ENCODE data around the gene EEF1A2.

Gene EEF1A2

DNA sequence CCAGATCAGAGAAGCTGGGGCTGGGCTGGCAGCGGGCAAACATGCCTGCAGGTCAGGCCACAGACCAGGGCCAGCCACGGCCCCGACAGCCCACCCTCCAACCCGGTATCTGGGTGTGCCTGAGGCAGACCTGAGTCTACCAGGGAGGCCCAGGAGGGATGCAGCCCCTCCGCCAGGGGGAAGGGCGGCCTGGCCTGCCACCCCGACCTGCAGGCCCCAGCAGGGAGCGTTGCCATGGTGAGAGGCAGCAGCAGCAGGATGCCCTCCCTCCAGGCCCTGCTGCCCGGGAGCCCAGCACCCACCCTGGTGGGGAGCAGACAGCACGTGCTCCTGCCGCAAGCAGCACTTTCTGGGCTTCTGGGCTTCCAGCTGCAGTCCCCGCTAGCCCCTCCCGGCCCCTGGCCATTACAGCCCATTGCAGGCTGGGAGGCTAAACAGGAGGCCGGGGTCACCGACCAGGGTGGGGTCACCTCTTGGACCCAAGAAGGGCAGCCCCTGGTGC is 3.8 kb upstream of the EEF1A2 start:
- peaks cover 4% of the 10 kb centered on the region for H3K9me3 Mint-ChIP-seq
- peaks cover 3% of the 10 kb centered on the region for H3K4me1 Mint-ChIP-seq (ENCODE audit: low read depth)
- no peaks in the 10 kb centered on the region for H3K36me3 Mint-ChIP-seq (ENCODE audit: low read depth)
- H3K27ac Mint-ChIP-seq, result no peak overlapping the region
- DNase-seq, result no peak
- peaks cover 32% of the 10 kb centered on the region for H3K27me3 Mint-ChIP-seq
- no peak overlapping the region for H3K4me3 Mint-ChIP-seq

DNA sequence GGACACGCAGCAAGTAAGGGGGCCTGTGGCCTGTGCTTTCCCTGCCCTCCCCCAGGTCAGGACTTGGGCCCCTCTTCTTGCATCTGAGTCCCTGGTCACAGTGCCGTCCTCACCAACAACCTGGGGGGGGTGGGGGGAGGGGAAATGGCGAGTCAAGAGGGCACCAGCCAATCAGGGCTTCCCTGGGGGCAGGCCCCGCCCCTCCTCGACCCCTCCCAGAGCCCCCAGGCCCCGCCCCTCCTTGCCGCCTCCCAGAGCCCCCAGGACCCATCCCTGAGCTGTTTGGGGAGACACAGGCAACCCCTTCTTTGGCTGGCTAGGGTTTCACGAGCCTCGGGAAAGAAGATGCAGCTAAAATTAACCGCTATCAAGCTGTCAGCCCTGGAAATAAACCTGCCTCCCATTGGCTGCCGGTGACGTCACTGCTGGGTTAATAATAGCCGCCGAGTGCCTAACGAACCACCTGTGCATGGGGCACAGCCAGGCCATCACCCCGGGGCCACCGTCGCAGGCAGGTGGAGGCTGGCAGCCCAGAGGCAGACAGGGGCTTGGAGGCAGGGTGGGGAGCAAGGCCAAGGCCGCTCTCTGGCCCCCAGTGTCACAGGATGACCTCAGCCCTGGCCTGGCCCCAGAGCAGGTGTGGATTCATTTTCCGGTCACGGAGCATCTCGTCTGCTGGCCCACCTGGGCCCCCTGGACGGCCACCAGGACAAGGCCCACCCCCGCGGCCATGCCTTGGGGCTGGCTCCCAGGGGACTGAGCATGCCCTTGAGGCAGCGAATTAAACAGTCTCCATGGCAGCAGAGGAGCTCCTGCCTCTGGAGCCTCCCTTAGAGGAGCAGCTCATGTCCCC is 3.2 kb upstream of the EEF1A2 start:
- H3K9me3 Mint-ChIP-seq, result peaks cover 4% of the 10 kb centered on the region
- peaks cover 36% of the 10 kb centered on the region for H3K27me3 Mint-ChIP-seq
- DNase-seq, result no peak
- no peak overlapping the region for H3K27ac Mint-ChIP-seq
- no peaks in the 10 kb centered on the region for H3K36me3 Mint-ChIP-seq (ENCODE audit: low read depth)
- peaks cover 4% of the 10 kb centered on the region for H3K4me1 Mint-ChIP-seq (ENCODE audit: low read depth)
- no peak overlapping the region for H3K4me3 Mint-ChIP-seq

DNA sequence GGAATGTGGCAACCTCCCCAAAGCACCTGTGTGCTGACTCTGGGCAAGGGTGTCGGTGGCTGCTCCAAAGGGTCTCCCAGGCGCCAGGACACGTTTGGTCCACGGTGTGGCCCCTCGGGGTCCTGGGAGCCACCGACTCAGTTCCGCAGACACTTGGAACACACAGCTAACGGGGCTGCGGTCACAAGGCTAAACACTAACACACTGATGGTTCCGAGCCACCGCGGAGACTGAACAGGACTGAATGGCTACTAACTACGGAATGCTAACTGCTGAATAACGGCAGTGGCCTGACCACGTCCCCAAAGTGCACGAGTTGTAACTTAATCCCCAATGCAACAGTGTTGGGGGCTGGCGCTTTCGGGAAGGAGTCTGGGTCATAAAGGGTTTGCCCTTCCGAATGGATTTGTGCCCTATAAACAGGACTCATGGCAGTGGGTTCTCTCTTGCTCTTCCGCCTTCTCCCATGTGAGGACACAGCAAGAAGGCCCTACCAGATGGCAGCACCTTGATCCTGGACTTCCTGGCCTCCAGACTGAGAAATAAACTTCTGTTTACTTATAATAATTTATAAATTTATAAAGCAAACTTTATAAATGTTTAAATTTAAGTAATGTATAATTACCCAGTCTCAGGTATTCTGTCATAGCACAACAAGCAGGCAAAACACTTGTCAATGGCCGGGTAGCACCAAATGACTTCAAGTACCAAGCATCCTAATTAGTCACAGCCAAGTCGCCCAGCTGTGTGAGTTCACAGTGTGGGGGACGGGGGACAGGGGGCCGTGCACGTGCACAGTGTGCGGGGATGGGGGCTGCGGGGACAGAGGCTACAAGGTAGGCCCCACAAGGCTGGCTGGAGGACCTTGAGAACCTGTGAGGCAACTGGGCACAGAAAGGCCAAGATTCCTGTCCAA is 2.3 kb upstream of the EEF1A2 start:
- Mint-ChIP-seq H3K27me3 (peaks cover 41% of the 10 kb centered on the region), H3K36me3 (ENCODE audit: low read depth) (no peaks in the 10 kb centered on the region), H3K4me1 (ENCODE audit: low read depth) (peaks cover 5% of the 10 kb centered on the region), H3K9me3 (peaks cover 4% of the 10 kb centered on the region), H3K27ac (no peak overlapping the region), H3K4me3 (no peak overlapping the region)
- no peak for DNase-seq

DNA sequence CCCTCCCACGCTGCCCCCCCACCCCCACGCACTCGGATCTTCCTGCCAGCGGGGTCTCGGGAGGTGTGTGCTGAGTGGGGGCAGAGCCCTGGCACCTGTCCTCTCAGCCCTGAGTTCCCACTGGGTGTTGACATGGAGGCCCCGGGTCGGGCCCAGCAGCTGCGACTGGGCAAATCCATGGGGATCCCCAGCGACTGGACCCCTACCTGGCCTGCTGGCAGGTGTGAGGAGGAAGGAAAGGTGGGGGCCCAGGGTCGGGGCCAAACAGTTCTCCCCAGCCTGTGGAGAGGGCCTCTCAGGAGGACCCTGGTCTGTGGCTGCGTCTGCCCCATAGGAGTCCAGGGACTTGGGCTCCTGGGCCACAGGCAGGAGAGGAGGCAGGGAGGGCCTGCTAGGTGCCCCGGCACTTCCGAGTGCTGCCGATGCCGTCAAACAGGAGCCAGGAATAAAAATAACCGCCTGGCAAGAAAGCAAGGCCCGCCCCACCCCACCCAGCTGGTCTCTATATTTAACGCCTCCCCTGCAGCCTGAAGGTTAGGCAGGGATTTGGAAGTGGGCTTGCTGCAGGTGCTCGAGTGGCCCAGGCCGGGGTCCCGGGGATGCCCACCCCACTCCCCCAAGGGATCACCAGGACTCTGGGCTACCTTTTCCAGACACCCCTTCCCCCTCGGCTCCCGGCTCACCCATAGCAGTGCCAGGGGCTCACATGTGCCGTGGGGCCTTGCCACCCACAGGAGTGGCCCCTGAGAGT is 1.4 kb upstream of the EEF1A2 start:
- Mint-ChIP-seq H3K27ac (no peak overlapping the region), H3K36me3 (ENCODE audit: low read depth) (no peaks in the 10 kb centered on the region), H3K9me3 (peaks cover 4% of the 10 kb centered on the region), H3K27me3 (peaks cover 41% of the 10 kb centered on the region), H3K4me1 (ENCODE audit: low read depth) (peaks cover 5% of the 10 kb centered on the region), H3K4me3 (no peak overlapping the region)
- DNase-seq, result no peak

DNA sequence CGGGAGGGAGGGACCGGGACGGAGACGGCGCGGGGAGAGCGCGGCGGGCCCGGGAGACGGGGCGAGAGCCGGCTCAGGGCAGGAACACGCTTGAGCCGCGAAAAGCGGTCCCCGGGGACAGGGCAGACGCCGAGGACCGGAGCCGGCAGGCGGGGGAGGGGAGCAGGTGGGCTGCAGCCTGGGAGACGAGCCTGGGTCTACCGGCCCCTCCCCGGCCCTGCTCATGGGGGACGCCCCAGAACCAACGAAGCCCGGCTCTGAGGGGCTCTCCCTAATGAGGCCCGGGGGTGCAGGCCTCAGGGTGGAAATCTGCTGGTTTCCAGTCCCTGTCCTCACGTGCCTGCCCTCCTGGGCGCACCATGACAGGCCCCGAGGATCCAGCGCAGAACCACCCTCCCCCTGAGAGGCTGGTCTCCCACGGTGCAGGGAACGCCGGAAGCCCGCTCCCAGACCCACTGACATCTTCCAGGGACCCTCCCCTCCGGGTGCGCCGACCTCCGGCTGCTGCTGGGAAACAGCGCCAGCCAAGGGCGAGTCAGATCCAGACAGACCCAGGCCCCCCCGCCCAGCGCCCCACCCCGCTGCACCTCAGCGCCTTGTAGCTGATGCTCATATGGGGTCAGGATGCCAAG is 571 bp upstream of the EEF1A2 start:
- H3K4me3 Mint-ChIP-seq, result no peak overlapping the region
- peaks cover 33% of the 10 kb centered on the region for H3K27me3 Mint-ChIP-seq
- H3K4me1 Mint-ChIP-seq (ENCODE audit: low read depth), result peaks cover 5% of the 10 kb centered on the region
- no peak for DNase-seq
- H3K27ac Mint-ChIP-seq, result no peak overlapping the region
- no peaks in the 10 kb centered on the region for H3K9me3 Mint-ChIP-seq
- H3K36me3 Mint-ChIP-seq (ENCODE audit: low read depth), result no peaks in the 10 kb centered on the region

DNA sequence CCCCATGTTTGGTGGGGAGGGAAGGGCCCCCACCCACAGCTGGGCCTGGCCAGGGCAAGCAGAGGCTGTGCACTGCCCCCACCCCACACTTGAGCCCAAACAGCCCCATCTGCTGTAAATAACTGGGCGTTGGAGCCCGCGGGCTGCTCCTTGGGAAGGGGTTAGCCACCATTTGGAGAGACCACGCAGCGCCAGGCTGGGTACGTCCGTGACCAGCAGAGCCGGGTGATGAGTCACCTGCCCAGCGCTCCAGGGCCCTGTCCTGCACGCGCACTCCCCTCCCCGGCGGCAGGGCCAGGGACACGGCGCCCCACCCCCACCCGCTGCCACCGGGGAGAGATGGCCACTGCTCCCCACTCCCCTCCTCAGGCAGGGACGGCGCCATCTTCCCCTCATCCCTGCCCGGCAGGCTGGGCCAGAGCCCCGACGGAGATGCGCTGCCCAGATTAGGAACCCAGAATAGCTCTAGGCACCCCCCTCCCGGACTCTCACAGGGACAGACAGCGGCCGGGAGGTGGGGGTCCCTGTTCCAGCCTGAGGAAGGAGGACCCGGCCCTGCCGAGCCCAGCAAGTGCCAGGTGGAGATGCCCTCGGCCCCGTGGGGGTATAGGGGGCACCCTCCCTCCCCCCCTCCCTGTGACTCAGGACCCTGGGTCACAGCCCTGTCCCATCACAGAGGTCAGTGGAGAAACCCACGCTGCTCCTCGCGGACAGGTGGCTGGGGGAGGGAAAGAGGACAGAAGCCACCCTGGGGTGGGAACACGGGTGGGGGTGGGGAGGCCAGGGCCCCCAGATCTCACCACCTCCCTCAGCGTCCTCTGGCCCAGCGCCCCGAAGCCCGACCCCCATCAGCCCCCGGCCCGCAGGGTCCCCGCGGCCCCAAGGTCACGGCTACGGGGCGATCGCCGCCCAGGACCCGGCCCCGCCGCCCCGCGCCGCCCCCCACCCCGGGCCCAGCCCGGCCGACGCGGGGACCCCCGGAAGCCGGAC is 642 bp downstream of the EEF1A2 start:
- H3K4me1 Mint-ChIP-seq (ENCODE audit: low read depth), result peaks cover 5% of the 10 kb centered on the region
- no peak for DNase-seq
- H3K27me3 Mint-ChIP-seq, result peaks cover 27% of the 10 kb centered on the region
- no peak overlapping the region for H3K4me3 Mint-ChIP-seq
- H3K36me3 Mint-ChIP-seq (ENCODE audit: low read depth), result no peaks in the 10 kb centered on the region
- no peak overlapping the region for H3K27ac Mint-ChIP-seq
- no peaks in the 10 kb centered on the region for H3K9me3 Mint-ChIP-seq

DNA sequence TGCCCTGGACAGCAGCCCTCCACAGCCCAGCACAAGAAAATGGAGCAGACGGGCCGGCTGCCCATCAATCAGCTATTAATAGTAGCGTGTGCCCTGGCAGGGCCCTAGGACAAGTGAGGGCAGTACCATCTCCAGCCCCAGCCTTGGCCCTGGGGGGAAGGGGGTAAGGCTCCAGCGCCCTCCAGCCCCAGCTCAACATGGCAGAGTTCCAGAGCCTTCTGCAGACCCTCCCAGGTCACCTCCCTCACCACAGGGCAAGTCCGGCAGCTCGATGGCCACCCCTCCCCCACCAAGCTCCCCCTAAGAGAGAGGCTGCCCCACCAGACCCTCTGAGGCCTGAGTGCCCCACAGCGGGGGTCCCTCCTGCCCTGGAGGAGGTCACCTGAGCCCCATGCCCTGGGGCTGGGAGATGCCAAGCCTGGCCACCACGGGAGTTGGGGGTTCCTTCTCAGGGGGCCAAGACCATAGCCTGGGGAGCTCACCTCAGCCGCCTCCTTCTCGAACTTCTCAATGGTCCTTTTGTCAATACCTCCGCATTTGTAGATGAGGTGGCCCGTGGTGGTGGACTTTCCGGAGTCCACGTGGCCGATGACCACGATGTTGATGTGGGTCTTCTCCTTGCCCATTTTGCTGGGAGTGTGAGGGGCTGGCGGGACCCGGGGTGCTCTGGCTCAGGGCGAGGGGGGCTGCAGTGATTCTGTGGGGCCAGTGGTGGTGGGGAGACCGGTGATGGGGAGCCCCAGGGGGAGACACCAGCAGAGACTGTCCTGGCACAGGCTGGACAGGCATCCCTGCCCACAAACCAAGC is 1.5 kb downstream of the EEF1A2 start:
- H3K27ac Mint-ChIP-seq, result no peak overlapping the region
- peaks cover 27% of the 10 kb centered on the region for H3K27me3 Mint-ChIP-seq
- no peak for DNase-seq
- peaks cover 5% of the 10 kb centered on the region for H3K4me1 Mint-ChIP-seq (ENCODE audit: low read depth)
- H3K9me3 Mint-ChIP-seq, result no peaks in the 10 kb centered on the region
- H3K4me3 Mint-ChIP-seq, result no peak overlapping the region
- H3K36me3 Mint-ChIP-seq (ENCODE audit: low read depth), result no peaks in the 10 kb centered on the region

DNA sequence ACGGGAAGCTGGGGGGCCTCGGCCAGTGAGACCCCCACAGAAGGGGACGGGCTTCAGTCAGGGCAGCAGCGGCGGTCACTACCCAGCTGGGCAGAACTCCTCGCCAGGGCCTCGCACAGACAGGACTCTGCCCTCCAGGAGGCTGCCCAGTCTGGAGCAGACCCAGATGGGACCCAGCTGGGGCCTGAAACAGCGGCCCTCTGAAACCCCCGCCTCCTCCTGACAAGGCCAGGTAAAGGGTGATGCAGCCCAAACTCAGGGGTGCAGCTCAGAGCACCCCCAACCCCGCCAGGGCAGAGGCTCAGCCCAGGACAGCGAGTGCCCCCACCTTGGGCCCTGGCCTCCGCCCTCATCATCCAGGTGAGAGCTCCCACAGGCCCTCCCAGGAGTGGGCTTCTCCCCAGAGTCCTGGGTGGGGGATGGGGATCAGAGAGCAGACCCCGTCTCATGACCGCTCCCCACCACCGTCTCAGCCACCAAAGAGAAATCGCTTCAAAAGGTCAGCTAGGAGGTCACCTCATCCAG is 2.2 kb downstream of the EEF1A2 start:
- Mint-ChIP-seq H3K27ac (no peak overlapping the region), H3K27me3 (peaks cover 27% of the 10 kb centered on the region), H3K36me3 (ENCODE audit: low read depth) (no peaks in the 10 kb centered on the region), H3K9me3 (no peaks in the 10 kb centered on the region), H3K4me3 (no peak overlapping the region), H3K4me1 (ENCODE audit: low read depth) (peaks cover 5% of the 10 kb centered on the region)
- peak; percentile 43 for DNase-seq

DNA sequence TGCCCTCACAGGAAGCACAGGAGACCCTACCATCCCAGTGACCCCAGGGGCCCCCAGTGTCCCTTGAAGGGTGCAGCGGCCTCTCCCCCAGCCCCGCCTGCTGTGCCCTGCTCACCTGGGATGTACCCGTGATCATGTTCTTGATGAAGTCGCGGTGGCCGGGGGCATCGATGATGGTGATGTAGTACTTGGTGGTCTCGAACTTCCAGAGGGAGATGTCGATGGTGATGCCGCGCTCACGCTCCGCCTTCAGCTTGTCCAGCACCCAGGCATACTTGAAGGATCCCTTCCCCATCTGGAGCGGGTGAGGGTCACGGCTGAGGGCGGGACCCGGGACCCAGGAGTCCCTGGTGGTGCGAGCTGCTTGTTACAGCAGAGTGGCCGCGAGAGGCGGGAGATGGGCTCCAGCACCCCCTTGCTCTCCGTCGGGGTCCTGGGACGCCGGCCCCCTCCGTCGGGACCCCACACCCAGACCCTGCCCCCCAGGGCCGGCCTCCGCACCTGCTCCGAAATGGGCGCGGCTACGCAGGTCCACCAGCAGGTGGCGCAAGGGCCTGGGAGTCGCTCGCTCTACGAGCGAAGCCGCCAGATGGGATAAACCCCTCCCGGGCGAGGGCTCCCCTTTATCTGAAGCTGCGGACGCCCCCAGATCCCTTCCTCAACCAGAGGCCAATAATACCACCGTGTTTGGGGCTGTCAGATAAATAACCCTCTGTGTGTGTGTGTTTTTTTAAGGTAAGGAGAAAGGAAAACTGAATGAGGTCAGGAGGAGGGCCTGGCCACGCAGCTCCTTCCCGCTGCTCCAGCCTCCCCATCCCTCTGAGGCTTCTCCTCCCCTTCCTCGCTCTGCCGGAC is 2.9 kb downstream of the EEF1A2 start:
- H3K27me3 Mint-ChIP-seq, result peaks cover 25% of the 10 kb centered on the region
- no peaks in the 10 kb centered on the region for H3K36me3 Mint-ChIP-seq (ENCODE audit: low read depth)
- H3K9me3 Mint-ChIP-seq, result no peaks in the 10 kb centered on the region
- DNase-seq, result peak; percentile 86
- no peak overlapping the region for H3K27ac Mint-ChIP-seq
- H3K4me3 Mint-ChIP-seq, result peak overlapping the region; percentile 41
- H3K4me1 Mint-ChIP-seq (ENCODE audit: low read depth), result peaks cover 5% of the 10 kb centered on the region

DNA sequence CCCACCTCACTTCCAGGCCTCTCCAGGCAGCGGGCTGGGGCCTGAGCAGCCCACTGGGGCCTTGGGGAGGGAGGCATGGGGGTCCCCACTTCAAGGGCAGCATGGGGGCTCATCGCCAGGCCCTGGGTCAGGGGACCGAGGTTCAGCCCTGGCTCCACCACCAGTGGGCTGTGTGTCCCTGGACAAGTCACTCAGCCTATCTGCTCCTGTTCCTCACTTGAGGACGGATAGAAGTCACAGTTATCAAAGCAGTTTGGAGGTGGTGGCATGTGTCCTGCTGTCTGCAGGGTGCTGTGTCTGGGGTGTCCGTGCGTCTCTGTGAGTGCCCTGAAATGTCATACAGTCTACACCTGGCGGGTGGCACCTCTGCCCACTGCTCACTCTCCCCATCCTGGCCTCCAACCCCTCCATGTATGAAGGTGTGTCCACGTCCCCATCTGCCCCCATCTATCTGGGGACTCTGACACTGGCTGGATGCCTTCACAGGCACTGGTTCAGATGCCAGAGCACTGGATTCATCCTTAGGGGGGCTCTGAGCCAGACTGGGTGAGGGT is 3.6 kb downstream of the EEF1A2 start:
- no peak for DNase-seq
- H3K4me1 Mint-ChIP-seq (ENCODE audit: low read depth), result peaks cover 5% of the 10 kb centered on the region
- H3K9me3 Mint-ChIP-seq, result no peaks in the 10 kb centered on the region
- H3K27me3 Mint-ChIP-seq, result peaks cover 24% of the 10 kb centered on the region
- no peak overlapping the region for H3K4me3 Mint-ChIP-seq
- no peaks in the 10 kb centered on the region for H3K36me3 Mint-ChIP-seq (ENCODE audit: low read depth)
- no peak overlapping the region for H3K27ac Mint-ChIP-seq

DNA sequence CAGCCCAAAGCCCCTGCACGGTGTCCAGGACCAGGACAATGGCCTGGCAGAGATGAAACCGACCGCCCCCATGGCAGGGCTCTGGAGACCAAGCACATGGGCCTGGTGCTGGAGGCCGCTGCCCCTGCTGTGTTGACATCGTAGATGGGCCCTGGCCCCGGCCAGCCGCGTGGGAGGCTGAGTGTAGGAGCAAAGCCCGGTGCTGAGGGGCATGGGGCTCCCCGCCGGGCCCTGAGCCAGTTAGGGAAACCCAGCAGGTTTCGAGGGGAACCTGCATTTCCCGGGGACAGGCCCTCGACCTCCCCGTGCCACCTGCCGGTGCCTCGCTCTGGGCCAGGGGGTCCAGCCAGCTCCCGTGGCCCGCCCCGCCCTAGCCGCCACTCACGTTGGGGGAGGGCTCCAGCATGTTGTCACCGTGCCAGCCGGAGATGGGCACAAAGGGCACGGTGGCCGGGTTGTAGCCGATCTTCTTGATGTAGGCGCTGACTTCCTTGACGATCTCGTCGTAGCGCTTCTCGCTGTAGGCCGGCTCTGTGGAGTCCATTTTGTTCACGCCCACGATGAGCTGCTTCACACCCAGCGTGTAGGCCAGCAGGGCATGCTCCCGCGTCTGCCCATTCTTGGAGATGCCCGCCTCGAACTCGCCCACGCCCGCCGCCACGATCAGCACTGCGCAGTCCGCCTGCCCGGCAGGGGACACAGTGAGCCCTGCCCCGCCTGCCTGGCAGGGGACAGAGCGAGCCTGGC is 4.3 kb downstream of the EEF1A2 start:
- no peak overlapping the region for H3K27ac Mint-ChIP-seq
- peaks cover 31% of the 10 kb centered on the region for H3K27me3 Mint-ChIP-seq
- no peak for DNase-seq
- H3K4me3 Mint-ChIP-seq, result no peak overlapping the region
- no peaks in the 10 kb centered on the region for H3K9me3 Mint-ChIP-seq
- H3K4me1 Mint-ChIP-seq (ENCODE audit: low read depth), result peaks cover 5% of the 10 kb centered on the region
- H3K36me3 Mint-ChIP-seq (ENCODE audit: low read depth), result no peaks in the 10 kb centered on the region

All from activated T-cell treated with anti-CD3 and anti-CD28 coated beads, Interleukin-2, amount 50 U/mL, for 24 hours (primary cell).